ENCODE data around the gene PODXL.

- TF ChIP-seq CTCF (IDR thresholded peaks at IDR 0.05), result no peak
- no peak for TF ChIP-seq MAX (IDR thresholded peaks at IDR 0.05)
- TF ChIP-seq EHMT2 (IDR thresholded peaks at IDR 0.05; ENCODE audit: low read depth), result no peak
- no peak for TF ChIP-seq NR3C1 (IDR thresholded peaks at IDR 0.05)
- no peak for TF ChIP-seq POLR2A (IDR thresholded peaks at IDR 0.05; ENCODE audit: low read length)
- TF ChIP-seq RCOR1 (IDR thresholded peaks at IDR 0.05; ENCODE audit: low read depth, low read length), result no peak
- TF ChIP-seq HOXA7 (CRISPR knock-in tag; IDR thresholded peaks at IDR 0.05), result no peak
- no peak for TF ChIP-seq RAD21 (conservative IDR thresholded peaks at IDR 0.05 in 1 of 2, IDR thresholded peaks at IDR 0.05 in 1 of 2)
- TF ChIP-seq RFX5 (IDR thresholded peaks at IDR 0.05), result no peak
- no peak for TF ChIP-seq EP300 (IDR thresholded peaks at IDR 0.05)
These were observed 100.9 kb downstream of the PODXL start for GRCh38 chr7:131455546-131455945.

All from A549 (cell line).